Fibroblast of pulmonary artery (primary cell): ENCODE measurements around the gene ZDHHC12.

Experiments used
- DNase-seq: peaks from one replicate; pipeline ENCODE4 v3.0.0-alpha.2; 2010; ENCODE audit warnings: low read depth
- H3K4me3 ChIP-seq: replicated peaks from 2 replicates; pipeline ENCODE4 v1.5.1; 2011; ENCODE audit warnings: low read depth, mild to moderate bottlenecking, control low read depth, low read length, moderate library complexity
- TF ChIP-seq, protein P1 (sequence below): IDR thresholded peaks from 2 replicates; pipeline ENCODE4 v1.5.1; 2011; ENCODE audit warnings: mild to moderate bottlenecking, control low read depth, low read length, inconsistent platforms; ENCODE audit errors: missing control alignments

Gene ZDHHC12

DNA sequence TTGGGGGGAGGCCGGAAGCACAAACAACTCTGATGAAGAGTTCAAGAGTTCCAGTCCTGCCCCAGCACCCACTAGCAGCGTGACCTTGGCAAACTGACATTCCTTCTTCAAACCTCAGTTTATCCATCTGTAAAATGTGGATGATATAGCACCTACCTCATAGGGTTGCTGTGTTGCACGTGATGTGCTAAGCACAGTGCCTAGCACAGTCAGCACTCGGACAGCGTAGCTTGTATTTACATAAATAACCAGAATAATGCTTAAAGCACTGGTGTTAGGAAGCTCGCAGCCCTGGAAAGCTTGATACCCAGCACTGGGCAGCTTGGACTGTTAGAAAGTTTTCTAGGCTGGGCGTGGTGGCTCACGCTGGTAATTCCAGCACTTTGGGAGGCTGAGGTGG, 16.5 kb downstream of the ZDHHC12 start:
- TF ChIP-seq, protein P1, sequence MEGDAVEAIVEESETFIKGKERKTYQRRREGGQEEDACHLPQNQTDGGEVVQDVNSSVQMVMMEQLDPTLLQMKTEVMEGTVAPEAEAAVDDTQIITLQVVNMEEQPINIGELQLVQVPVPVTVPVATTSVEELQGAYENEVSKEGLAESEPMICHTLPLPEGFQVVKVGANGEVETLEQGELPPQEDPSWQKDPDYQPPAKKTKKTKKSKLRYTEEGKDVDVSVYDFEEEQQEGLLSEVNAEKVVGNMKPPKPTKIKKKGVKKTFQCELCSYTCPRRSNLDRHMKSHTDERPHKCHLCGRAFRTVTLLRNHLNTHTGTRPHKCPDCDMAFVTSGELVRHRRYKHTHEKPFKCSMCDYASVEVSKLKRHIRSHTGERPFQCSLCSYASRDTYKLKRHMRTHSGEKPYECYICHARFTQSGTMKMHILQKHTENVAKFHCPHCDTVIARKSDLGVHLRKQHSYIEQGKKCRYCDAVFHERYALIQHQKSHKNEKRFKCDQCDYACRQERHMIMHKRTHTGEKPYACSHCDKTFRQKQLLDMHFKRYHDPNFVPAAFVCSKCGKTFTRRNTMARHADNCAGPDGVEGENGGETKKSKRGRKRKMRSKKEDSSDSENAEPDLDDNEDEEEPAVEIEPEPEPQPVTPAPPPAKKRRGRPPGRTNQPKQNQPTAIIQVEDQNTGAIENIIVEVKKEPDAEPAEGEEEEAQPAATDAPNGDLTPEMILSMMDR: no peak
- DNase-seq: no peak
- no peak overlapping the region for H3K4me3 ChIP-seq

DNA sequence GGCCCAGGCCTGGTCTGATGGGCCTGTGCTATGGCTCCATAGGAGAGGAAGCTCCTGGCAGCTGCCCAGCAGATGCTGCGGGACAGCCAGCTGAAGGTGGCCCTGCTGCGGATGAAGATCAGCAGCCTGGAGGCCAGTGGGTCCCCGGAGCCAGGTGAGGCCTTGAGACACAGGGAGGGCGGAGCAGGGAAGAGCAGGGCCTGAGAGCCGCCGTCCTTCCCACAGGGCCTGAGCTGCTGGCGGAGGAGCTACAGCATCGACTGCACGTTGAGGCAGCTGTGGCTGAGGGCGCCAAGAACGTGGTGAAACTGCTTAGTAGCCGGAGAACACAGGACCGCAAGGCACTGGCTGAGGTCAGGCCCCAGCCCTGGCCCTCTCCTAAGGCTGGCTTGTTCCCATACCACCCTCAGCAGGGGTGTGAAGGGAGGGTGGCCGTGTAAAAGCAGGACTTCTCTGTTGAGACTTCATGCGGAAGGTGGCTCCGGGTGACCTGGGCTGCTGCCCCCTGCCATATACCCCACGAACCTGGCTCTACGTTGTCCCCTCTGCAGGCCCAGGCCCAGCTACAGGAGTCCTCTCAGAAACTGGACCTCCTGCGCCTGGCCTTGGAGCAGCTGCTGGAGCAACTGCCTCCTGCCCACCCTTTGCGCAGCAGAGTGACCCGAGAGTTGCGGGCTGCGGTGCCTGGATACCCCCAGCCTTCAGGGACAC, 17.1 kb downstream of the ZDHHC12 start:
- no peak overlapping the region for H3K4me3 ChIP-seq
- TF ChIP-seq, protein P1: no peak
- DNase-seq: no peak

DNA sequence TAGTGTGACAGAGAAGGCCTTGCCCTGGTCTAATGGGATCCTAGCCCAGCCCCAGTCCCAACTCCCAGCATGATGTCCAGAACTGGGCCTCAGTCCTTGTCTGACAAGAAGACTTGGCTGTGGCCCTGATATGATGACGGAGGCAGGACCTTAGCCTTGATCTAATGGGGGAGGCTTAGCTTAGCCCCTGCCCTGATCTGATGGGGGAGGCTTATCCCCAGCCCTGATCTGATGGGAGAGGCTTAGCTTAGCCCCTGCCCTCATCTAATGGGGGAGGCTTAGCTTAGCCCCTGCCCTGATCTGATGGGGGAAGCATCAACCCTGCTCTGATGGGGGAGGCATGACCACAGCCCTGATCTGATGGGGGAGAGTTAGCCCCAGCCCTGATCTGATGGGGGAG, 17.9 kb downstream of the ZDHHC12 start:
- DNase-seq: no peak
- TF ChIP-seq, protein P1: no peak
- no peak overlapping the region for H3K4me3 ChIP-seq

DNA sequence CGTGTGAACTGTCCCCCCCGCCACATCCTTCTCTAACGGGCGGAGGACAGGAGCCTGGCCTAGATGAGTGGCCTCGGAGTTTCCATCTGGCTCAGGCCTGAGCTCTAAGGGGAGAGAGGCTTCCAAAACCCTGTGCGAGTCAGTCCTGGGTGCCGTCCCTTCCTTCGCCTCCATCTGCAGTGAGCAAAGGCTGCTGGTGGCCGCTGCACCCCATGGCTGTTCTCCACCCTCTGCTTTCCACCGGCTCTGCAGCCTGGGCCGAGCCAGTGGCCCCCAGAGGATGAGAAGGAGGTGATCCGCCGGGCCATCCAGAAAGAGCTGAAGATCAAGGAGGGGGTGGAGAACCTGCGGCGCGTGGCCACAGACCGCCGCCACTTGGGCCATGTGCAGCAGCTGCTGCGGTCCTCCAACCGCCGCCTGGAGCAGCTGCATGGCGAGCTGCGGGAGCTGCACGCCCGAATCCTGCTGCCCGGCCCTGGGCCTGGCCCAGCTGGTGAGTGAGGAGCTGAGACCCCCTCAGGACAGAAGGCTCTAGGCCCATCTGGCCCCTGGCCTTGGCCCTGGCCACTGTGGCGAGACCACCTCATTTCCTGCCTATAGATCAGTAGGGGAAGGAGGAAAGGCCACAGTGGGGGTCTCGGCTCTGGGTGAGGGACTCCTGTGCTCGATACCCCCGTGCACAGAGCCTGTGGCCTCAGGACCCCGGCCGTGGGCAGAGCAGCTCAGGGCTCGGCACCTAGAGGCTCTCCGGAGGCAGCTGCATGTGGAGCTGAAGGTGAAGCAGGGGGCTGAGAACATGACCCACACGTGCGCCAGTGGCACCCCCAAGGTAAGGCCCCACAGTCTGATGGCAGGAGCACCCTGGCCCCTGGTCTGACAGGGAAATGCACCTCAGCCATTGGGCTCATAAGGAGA, 18.6 kb downstream of the ZDHHC12 start:
- H3K4me3 ChIP-seq: no peak overlapping the region
- DNase-seq: no peak

DNA sequence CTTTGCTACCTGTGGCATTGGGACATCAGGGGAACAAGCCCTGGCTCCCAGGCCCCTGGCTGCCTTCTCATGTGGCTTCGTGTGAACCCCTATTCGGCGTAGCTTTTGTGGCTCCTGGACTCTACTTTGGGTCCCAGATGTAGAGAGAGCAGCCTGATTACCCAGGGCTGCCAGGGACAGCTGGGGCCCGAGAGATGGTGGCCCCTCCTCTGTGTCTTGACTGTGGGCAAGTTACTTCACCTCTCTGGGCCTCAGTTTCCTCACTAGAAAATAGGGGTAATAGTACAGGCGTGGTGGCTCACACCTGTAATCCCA, 19.6 kb downstream of the ZDHHC12 start:
- DNase-seq: no peak
- TF ChIP-seq, protein P1: no peak

More for the DNA sequence above, 18.6 kb downstream of the ZDHHC12 start:
- TF ChIP-seq, protein P1: no peak

DNA sequence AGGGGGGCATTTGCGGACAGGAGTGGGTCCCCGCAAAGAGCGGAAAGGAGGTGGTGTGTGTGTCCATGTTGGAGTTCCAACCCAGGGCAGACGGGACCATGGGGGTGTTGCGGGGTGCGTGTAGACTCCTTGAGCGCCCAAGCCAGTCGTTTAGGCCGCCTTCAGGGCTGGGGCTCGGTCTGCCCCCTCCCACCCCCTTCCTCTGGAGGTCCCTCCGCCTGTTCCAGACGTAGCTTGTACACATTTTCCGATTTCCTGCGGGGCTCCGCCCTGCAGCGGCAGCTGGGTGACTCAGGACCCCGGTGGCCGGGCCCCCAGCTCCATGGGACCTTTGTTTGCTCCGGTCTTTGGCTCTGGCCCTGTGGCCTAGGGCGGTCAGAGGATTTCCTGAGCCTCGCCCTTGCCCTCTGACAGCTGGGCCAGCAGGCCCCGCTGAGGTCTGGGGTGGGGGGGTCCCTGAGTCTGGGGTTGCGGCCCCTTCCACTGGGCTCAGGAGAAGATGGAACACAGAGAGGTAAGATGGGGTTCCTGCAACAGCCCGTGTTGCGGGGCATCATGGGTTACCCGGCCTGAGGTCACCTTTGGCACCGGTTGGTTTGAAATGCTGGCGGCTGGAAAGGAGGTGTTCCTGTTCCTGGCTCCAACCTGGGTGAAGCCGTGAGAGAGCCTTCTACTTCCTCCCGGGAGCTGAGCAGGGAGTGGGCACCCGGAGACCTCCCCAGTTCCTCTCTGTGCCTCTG, 20.1 kb downstream of the ZDHHC12 start:
- peak overlapping the region; percentile 65 for H3K4me3 ChIP-seq
- no peak for DNase-seq
- TF ChIP-seq, protein P1: no peak

More for the DNA sequence above, 19.6 kb downstream of the ZDHHC12 start:
- H3K4me3 ChIP-seq: no peak overlapping the region
